ENCODE results near the gene DRAM2. TPM values are rescaled to one million over a fixed set of nuclear protein-coding genes. Genes with fewer than 3 reads are reported as not detected.

The DRAM2 gene
- total and polyA plus RNA-seq, 10 of the 15 experiments (the other 5 are each of a cell fraction or from before 2014, with no cell fraction given) = 39.1 to 229 (median 79.4) TPM

- ChIA-PET SMC1A (ENCODE audit: uncharacterized antibody, unreplicated experiment) (interaction anchor here (0.7 to 4.4 kb wide), 8 partner anchors 9 to 50 kb away, joined by 3 to 26 read pairs (median 4); no protein-coding TSS in a partner anchor), POLR2A (interaction anchor here (1.0 to 1.4 kb wide), 3 partner anchors 19 to 51 kb away, joined by 3 to 11 read pairs (median 3); no protein-coding TSS in a partner anchor), CTCF (interaction anchor here (1.5 to 3.0 kb wide), 3 partner anchors 15 to 142 kb away, joined by 4 to 17 read pairs (median 9); no protein-coding TSS in a partner anchor), RAD21 (ENCODE audit: unreplicated experiment) (interaction anchor here (1.1 to 2.2 kb wide), 3 partner anchors 10 to 26 kb away, joined by 3 to 9 read pairs (median 3); no protein-coding TSS in a partner anchor)
- TF ChIP-seq ZBTB33 (IDR thresholded peaks at IDR 0.05) = no peak
- TF ChIP-seq MTA3 (IDR thresholded peaks at IDR 0.05; ENCODE audit: borderline replicate concordance, low read length) = no peak
- TF ChIP-seq CREM (IDR thresholded peaks at IDR 0.05; ENCODE audit: low read depth) = no peak
- TF ChIP-seq BMI1 (IDR thresholded peaks at IDR 0.05; ENCODE audit: borderline replicate concordance) = no peak
- no peak for TF ChIP-seq IRF5 (IDR thresholded peaks at IDR 0.05; ENCODE audit: borderline replicate concordance)
- no peak for TF ChIP-seq CHD4 (IDR thresholded peaks at IDR 0.05)
- TF ChIP-seq MTA2 (IDR thresholded peaks at IDR 0.05; ENCODE audit: low read depth) = no peak
- no peak for TF ChIP-seq SREBF2 (IDR thresholded peaks at IDR 0.05; ENCODE audit: low read length)
- Histone ChIP-seq H4K20me1 (ENCODE audit: control insufficient read depth, insufficient read depth) (no peaks in the 10 kb centered on the region), H3K9me3 (replicated peaks; ENCODE audit: control insufficient read depth, insufficient read depth, low read length) (no peaks in the 10 kb centered on the region), H2AFZ (ENCODE audit: control insufficient read depth, low read depth, low read length) (no peak overlapping the region), H3K4me1 (ENCODE audit: control insufficient read depth, insufficient read depth, low read length) (peaks cover 14% of the 10 kb centered on the region), H3K9ac (ENCODE audit: control insufficient read depth, insufficient read depth, low read length) (no peak overlapping the region), H3K36me3 (ENCODE audit: control insufficient read depth in 2 of 2, insufficient read depth in 2 of 2, low read length in 1 of 2) (peaks cover 0 to 21% of the 10 kb centered on the region in 2 experiments; a peak in 2 of 4 replicates), H3K79me2 (ENCODE audit: control insufficient read depth, insufficient read depth, low read length) (peaks cover 18% of the 10 kb centered on the region), H3K4me3 (no peak overlapping the region), H3K4me2 (ENCODE audit: control insufficient read depth, insufficient read depth) (no peak overlapping the region), H3K27ac (ENCODE audit: control insufficient read depth, insufficient read depth) (no peak overlapping the region), H3K27me3 (replicated peaks in 1 of 2; ENCODE audit: control insufficient read depth in 2 of 2, insufficient read depth in 2 of 2, low read length in 1 of 2) (no peaks in the 10 kb centered on the region)
- no peak for FAIRE-seq
- BruUV-seq (replicated peaks) = no TSS peak
- in situ Hi-C loops (cut with MboI) (no loop called here), intact Hi-C loops (cut with micrococcal nuclease; ENCODE audit: unreplicated experiment) (no loop called here)
- no peak for ATAC-seq
- DNase-seq (ENCODE audit: low read depth, low spot score) = no peak
Measured at GRCh38 chr1:111172463-111172862, 32.6 kb upstream of the DRAM2 start.
